GM18502 (cell line): ENCODE measurements around the gene MANBA.

Source experiments
- ATAC-seq: cut with Tn5 transposase; IDR thresholded peaks from one replicate; pipeline ENCODE4 v1.9.1; 2021; ENCODE audit warnings: mild to moderate bottlenecking; ENCODE audit not compliant: unreplicated experiment, poor library complexity

Gene MANBA

DNA sequence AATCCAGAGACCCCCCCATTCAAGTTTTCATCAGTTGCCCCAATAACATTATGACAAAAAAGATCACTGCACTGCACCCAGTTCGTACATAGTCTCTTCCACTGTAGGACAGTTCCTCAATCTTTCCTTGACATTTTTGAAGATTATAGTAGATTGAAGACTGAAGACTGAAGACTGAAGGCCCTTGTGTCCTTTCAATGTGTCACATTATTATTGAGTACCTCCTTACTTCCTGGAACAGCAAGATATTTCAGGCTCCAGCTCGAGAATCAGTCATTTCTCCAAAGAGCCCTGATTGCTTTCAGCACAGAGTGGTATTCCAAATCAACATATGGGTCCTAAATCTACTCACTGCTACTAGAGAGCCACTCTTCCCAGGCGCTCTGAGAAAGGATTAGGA is 75.0 kb downstream of the MANBA start:
- ATAC-seq, result no peak

DNA sequence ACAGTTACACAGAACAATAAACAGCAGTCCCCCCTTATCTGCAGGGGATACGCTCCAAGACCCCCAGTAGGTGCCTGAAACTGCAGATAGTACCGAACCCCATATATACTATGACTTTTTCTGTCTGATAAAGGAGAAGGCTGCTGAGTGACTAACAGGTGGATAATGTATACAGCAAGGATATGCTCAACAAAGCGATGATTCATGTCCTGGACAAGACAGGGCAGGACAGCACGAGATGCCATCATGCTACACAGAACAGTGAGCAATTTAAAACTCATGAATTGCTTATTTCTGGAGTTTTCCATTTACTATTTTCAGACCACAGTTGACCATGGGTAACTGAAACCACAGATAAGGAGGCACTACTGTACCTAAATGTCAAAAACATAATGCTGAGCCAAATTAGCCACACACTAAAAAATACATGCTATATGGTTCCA is 76.1 kb downstream of the MANBA start:
- no peak for ATAC-seq

DNA sequence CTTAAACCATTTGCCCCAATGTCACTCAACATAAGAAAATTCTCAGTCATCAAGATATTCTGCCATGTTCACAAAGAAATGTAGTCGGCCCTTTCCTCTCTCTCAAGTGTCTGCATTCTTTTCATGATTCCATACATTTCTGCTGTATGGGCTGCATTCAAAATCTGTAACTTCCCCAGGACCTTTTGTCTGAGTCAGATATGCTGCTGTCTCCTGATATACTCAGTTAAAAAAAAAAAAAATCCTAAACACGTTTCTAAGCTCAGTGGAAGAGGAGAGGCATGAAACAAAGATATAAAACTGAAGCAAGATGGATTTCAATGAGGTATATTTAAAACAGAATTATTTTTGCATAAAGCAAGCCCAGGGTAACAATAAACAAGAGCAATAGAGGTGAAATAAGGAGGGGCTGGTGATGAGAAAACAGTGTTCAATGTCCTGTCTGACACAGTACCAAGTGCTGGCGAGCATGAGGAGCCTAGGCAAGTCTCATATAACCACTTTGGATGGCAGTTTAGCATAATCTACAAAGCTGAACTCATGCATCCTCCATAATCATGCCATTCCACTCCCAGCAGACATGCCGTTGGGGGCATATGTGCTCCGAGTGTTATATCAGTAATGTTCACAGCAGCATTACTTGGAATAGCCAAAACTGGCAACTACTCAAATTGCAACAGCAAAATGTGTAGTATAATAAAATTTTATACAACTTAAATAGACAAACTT is 76.7 kb downstream of the MANBA start:
- no peak for ATAC-seq

DNA sequence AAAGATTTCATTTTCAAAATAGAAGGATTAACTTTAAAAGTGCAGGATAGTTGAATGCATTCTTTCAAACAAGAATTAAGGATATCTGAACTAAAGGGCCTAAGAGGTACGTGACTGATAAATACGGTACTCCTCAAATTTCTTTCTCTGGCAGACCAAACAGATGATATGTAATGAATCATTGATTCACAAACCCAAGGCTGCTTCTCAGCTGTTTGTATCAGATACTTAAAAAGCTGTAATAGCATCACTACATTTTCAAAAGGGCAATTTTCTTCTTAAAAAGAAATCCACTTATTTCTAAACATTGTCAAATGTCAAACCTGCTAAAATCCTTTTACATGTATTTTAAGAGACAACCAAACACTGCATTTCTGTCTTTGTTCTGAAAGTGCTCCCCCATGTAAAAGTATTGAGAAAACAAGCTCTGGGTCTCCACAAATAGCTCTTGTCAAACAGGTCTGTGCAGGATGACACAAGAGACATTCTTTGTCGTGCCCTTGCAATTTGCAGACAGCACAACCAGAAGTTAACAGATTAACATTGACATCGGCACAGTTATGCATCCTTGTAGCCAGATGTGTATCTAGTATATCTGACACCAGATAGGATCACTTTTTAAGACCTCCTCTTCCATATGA is 82.0 kb downstream of the MANBA start:
- ATAC-seq, result no peak

DNA sequence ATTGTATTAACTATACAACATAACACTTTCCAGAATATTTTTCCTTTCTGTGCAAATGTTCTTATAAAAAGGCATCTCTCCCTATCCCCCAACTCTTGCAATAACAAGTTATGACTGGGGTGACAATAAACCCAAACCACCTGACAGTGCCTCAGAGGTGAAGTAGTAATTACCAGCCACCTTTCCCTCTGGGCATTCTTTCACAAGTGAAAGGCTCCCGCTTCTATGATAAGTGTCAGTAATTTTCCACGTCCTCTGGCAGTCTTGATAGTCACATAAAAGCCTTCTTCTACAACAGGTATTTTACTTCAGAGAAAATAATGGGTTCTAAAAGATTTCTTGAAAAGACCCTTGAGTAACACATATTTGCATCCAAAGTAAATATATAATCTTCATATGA is 82.7 kb downstream of the MANBA start:
- ATAC-seq, result no peak

DNA sequence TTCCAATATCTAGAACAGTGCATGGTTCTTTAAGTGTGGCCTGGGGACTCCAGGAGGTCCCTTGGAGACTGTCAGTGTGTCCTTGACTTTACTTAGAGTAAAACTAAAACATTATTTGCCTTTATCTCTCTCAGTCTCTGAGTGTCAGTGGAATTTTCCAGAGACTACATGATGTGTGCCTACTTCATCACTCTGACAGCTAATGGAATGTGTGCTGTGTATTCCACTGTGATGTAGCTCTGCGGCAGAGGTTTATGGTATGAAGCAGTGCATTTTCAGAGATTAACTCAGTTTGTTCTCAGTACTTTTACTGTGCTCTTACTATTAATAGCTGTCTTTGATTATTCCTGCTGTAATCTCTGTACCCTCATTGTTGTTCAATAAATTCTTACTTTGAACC is 85.6 kb downstream of the MANBA start:
- no peak for ATAC-seq

DNA sequence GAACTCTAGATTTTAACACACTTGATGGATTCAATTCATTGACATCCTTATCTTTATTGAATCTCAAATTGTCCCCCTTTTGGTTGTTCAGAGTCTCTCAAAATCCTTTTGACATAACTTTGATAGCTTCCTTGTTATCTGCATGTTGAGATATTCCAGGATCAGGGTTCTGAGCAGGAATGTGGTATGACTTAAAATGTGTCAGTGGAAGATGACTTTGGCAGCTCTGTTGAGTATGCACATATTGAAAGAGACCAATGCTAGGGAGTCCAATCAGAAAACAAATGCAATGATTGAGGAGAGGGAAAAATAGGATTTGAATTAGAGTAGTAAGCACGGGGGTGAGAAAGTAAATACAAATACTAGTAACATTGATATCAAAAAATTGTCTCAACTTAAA is 93.8 kb downstream of the MANBA start:
- no peak for ATAC-seq

DNA sequence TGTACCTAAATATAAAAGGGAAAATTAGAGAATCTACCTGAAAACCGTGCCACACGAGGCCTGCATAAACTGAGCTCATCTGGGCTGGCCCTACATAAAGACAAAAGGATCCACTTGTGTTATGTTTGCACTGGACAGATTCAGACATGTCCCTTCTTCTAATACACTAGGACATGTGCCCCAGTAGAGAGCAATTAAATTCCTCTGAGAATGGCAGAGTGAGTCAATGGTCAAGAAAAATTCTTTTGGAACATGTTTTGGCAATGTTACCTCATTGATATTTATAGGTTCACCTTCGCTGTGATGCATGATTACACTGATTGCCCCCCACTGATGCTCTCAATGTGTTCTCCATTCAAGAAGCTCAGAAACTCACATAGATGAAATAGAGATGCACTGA is 95.2 kb downstream of the MANBA start:
- no peak for ATAC-seq

DNA sequence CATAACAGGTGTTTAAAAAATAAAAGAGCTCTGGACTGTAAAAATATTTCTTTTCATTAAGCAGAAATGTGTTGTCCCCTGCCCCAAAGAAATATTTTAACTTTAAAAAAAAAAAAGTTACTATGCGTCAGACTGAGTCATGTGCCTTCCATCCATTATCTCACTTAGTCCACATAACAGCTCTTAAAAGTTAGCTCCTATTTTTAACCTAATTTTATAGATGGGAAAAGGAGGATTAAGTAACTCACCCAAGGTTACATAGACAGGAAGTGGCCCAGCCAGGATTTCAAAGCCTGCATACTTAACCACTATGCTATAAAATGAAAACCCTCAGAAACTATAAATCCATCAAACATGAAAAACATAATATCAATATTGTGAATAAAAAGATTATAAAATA is 97.7 kb downstream of the MANBA start:
- no peak for ATAC-seq

DNA sequence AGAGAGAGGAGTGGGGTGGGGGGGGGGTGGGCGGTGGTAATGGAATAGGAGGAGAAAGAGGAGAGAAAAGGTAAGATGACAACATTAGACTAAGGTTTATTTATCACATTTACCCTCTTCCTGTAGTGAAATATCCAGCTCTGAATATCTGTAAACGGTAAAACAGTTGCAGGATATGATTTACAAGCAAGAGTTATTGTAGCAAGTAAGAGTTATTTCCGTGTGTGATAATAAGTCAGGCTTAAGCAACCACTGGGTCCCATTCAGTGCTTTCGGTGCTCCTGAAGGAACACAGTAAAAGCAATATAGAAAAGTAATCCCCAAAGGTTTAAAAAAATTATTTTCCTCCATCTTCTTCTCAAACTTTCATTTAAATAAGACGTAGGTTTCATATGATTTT is 103.6 kb downstream of the MANBA start:
- ATAC-seq, result no peak

DNA sequence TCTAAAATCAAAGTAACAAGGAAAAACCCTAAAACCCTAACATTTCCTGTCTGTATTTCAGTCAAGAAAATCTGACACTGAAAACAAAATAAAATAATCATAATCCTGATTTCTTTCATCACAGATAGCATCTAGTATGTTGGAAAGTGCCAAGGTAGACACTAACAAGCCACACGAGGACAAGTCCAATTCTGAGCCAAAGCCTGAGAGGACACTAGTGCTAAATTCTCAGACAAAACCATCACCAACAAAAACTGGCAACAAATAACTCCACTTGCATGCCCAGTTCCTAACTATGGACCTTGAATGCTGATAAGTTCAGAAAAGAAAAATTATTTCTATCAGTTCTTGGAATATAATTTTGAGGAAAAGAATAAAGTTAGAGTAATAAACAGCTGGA is 113.7 kb downstream of the MANBA start:
- ATAC-seq, result no peak

DNA sequence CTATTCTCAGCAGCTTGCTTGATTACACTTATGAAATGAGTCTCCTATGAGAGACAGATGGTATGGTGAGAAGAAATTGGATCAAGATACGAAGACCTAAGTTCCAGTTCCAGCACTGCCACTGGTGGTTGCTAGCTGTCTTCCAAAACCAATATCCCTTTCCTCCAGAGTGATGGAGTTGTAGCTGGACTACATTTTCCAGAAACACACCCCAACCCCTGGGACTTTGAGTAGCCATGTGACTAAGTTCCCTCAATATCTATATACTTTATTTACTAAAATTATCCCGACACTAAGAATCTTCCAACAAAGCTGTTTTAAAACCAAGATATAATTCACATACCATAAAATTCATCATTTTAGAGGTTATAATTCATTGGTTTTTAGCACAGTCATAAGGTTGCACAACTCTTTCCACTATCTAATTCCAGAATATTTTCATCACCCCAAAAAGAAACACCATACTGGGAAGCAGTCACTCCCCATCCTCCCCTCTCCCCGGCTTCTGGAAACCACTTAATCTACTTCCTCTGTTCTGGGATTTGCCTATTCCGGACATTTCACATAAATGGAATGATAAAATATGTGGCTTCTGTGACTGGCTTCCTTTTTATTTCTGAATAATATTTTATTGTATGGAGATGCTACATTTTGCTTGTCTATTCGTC is 118.0 kb downstream of the MANBA start:
- ATAC-seq, result no peak

DNA sequence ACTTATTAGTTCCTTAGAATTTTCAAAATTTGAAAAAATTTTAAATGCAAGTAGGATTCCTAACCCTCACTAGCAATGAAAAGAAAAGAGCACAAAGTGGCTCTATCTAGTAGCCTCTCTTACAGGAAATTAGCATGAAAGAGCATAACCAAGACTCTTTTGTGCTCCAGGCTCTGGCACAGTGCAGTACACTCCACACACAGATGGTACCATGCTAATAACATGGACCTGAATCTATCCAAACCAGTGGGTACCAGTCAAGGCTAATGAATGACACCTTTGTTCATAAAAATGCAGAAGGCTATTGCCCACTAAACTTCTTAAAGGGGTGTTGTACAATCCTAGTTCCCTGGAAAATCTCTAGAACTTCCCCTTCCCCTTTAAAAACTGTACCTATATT is 119.0 kb downstream of the MANBA start:
- ATAC-seq, result no peak

DNA sequence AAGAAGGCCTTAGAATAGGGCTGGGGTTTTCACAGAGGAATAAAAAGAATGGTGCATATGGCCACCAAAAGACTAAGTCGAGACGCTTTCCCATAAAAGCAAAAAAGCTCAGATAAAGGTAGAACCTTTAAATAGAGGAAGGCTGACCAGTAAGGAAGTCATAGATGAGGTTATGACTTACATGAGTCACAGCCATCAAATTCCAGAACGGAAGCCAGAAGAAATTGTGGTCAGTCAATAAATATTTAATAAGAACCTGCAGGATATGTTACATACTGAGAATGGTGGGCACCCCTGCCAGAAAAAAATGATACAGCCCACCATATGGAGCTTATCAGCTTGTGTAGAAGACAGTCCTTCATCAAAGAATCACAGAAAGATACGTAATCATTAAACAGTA is 120.1 kb downstream of the MANBA start:
- ATAC-seq, result no peak

DNA sequence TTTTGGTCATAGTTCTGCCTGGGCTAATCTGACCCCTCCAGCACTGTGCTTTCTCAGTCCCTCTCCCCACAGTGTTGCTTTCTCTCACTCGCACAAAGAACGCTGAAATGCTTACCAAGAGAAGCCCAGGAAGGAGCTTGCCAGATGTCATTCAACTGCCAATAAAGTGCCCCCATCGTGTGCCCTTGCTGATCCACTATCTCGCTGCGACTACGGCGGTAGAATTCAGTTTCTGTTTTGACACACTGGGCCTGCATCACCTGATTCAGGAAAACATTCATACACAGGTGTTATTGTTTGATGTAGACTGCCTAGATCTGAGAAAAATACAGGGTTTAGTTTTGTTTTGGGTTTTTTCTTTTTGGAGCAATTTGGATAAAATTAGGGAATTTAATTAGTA is 121.2 kb downstream of the MANBA start:
- no peak for ATAC-seq

DNA sequence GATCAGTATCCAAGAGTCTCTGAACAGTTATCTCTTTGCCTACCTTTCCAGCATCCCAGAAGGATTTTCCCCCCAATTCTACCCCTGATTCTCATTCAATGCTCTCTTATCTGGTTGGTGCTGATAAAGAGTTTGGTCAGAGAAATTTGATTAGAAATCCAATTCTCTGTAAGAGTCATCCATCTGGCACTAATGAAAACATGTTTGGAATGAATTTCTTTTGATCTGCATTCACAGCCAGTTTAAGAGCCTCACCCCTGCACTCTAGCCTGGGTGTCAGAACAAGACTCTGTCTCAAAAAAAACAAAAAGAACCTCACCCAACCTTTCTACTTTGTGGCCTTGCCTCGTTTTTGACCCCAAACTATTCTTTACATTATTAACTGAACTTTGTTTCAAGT is 122.1 kb downstream of the MANBA start:
- ATAC-seq, result no peak

DNA sequence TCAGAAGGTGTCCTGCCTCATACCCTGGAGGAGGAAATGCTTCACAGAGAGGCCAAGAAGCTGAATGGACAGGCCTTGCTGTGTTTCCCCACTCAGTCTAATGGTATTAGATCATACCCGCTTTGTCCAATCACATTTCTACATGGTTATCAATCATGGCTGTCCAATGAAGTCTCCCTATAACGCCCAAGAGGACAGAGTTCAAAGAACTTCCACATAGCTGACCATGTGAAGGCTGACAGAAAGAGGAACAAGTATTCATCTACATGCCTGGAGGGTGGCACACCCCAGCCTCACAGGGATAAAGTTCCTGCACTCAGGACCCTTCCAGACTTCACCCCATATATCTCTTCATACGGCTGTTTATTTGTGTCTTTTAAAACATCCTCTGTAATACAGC is 123.4 kb downstream of the MANBA start:
- no peak for ATAC-seq

DNA sequence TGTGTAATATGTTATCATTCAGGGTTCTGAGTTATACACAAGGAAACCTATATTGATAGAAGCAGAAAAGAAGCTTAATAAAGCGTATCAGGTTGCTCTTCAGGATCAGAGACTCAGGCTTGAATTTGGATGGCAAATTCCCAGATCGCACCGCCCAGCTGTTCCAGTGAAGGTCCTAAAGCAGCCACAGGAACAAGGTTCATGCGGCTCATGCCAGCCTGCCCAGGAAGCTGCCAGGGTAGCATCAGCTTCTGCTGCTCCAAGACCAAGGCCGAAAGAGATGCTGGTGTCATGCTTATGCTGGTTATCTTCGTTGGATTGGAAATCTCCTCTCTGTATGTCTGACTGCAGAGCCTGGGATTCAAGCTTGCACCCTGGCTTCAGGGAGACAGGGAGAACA is 127.7 kb downstream of the MANBA start:
- no peak for ATAC-seq

DNA sequence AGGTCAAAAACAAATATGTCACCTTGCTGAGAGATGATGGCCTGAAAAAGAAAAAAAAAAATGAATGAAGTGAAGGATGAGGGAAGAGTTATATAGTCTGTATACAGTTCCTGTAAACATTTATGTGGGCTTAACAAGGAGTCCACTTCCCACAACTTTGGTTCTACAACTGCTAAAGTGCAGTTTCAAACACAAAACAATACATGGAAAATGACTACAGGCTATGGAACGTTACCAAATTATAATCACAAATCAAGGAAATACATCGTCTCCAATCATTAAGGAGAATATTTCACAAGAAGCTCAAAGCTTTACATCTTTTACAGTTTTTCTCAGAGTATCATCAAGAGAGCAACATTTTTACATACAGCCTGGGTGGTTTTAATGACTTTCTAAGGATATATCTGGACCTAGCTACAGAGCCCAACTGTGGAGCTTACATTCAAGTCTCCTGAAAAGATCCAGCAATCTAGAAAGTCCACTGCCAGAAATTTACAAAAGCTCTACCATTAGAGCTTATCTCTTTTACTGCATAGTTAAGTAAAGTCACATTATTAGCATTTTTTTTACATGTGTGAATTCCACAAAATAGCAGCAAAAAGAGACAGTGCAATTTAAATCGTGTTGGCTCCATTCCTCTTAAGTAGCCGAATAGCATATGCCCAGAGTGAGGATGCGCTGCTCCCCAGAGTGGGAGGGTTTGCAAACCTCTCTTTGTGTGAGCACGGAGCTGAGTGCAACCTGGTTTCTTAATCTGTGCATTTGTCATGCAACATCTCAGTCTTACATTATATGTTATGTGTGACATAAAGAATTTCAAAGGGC is 128.3 kb downstream of the MANBA start:
- no peak for ATAC-seq

DNA sequence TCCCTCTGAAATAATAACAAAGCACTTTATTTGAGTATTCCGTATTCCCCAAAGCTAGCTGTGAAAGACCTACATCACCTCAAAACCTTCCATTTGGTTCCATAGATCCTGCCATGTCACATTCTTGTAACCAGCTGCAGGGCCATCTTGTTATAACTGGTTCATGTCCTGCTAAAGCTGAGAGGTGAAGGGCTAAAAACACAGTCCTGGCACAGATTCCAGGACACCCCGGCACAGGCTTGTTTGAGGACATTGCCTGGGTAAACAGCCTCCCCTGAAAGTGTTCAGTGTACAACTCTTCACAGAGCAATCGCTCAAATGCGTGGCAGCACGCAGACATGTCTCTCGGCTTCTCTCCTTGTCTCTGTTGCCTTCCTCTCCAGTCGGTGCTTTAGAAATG is 129.2 kb downstream of the MANBA start:
- no peak for ATAC-seq

DNA sequence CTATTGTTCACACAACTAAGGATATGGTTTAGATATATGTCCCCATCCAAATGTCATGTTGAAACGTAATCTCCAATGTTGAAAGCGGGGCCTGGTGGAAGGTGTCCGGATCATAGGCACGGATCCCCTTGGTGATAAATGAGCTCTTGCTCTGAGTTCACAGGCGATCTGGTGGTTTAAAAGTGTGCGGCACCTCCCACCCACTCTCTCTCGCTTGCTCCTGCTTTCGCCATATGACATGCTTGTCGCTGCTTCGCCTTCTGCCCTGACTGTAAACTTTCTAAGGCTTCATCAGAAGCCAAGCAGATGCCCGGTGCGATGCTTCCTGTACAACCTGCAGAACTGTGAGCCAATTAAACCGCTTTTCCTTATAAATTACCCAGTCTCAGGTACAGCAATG is 131.1 kb downstream of the MANBA start:
- ATAC-seq, result no peak
